HepG2 (cell line): ENCODE data around the gene TMEM225B. TPM values are rescaled to one million over a fixed set of nuclear protein-coding genes. Genes with fewer than 3 reads are reported as not detected.

Source experiments
- ARNT2 ChIP-seq: sonication (generic); formaldehyde crosslinking; IDR thresholded peaks from 2 replicates; pipeline ENCODE4 v1.8.0; 2022; ENCODE audit warnings: mild to moderate bottlenecking, low read depth, missing genetic modification reagents, moderate library complexity
- FOXA1 ChIP-seq, 2 experiments: fragments of 450-650 bp in 1 of 2; sonication (generic) in 1 of 2; formaldehyde crosslinking in 1 of 2; IDR thresholded peaks; 2 replicates each; pipeline versions ENCODE4 v1.4.0 to v1.6.1; 2016 to 2020; ENCODE audit warnings: missing genetic modification reagents in 1 of 2
- HDAC1 ChIP-seq: sonication (generic); formaldehyde crosslinking; IDR thresholded peaks from 2 replicates; pipeline ENCODE4 v1.5.1; 2020; ENCODE audit warnings: mild to moderate bottlenecking, missing genetic modification reagents
- KDM2A ChIP-seq: sonication (generic); formaldehyde crosslinking; IDR thresholded peaks from 2 replicates; pipeline ENCODE4 v1.4.0; 2020; ENCODE audit warnings: low read depth, missing genetic modification reagents, borderline replicate concordance
- KLF16 ChIP-seq, 2 experiments: sonication (generic) in 1 of 2; formaldehyde crosslinking in 1 of 2; IDR thresholded peaks; 2 replicates each; pipeline versions ENCODE4 v1.6.1 to v1.8.0; 2016 to 2023; ENCODE audit warnings: missing genetic modification reagents in 2 of 2, missing compliant biosample characterization in 1 of 2
- MAFG ChIP-seq: sonication (generic); formaldehyde crosslinking; IDR thresholded peaks from 2 replicates; pipeline ENCODE4 v1.5.1; 2020; ENCODE audit warnings: mild to moderate bottlenecking, missing genetic modification reagents
- MXD4 ChIP-seq: IDR thresholded peaks from 2 replicates; pipeline ENCODE4 v1.6.1; 2016; ENCODE audit warnings: mild to moderate bottlenecking, missing biosample characterization, missing genetic modification reagents
- NFE2 ChIP-seq: sonication (generic); formaldehyde crosslinking; IDR thresholded peaks from 2 replicates; pipeline ENCODE4 v1.4.0; 2020; ENCODE audit warnings: missing genetic modification reagents
- ONECUT2 ChIP-seq: sonication (generic); formaldehyde crosslinking; IDR thresholded peaks from 2 replicates; pipeline ENCODE4 v1.4.0; 2020; ENCODE audit warnings: missing genetic modification reagents
- SOX6 ChIP-seq, 2 experiments: fragments of 450-650 bp in 1 of 2; sonication (generic) in 1 of 2; formaldehyde crosslinking in 1 of 2; IDR thresholded peaks; 2 replicates each; pipeline versions ENCODE4 v1.4.0 to v1.6.1; 2017 to 2020; ENCODE audit warnings: antibody characterized with exemption in 1 of 2, mild to moderate bottlenecking in 1 of 2, missing genetic modification reagents in 1 of 2
- SPEN ChIP-seq: sonication (generic); formaldehyde crosslinking; IDR thresholded peaks from 2 replicates; pipeline ENCODE4 v1.5.1; 2020; ENCODE audit warnings: low read depth, mild to moderate bottlenecking, missing genetic modification reagents
- TCF7L2 ChIP-seq: IDR thresholded peaks from 2 replicates; pipeline ENCODE4 v1.6.1; 2011; ENCODE audit warnings: mild to moderate bottlenecking, low read depth, low read length, moderate library complexity
- ZC3H13 ChIP-seq: sonication (generic); formaldehyde crosslinking; IDR thresholded peaks from 2 replicates; pipeline ENCODE4 v1.8.1; 2023; ENCODE audit warnings: mild to moderate bottlenecking, missing genetic modification reagents, moderate library complexity
- ZMYM2 ChIP-seq: sonication (generic); formaldehyde crosslinking; IDR thresholded peaks from 2 replicates; pipeline ENCODE4 v1.8.0; 2022; ENCODE audit warnings: mild to moderate bottlenecking, missing genetic modification reagents
- ZNF253 ChIP-seq: sonication (generic); formaldehyde crosslinking; IDR thresholded peaks from 2 replicates; pipeline ENCODE4 v1.8.0; 2022; ENCODE audit warnings: mild to moderate bottlenecking, missing genetic modification reagents, borderline replicate concordance
- ZNF256 ChIP-seq: sonication (generic); formaldehyde crosslinking; conservative IDR thresholded peaks from 2 replicates; pipeline ENCODE4 v1.4.0; 2020; ENCODE audit warnings: missing genetic modification reagents
- ZNF264 ChIP-seq: sonication (generic); formaldehyde crosslinking; IDR thresholded peaks from 2 replicates; pipeline ENCODE4 v1.4.0; 2020; ENCODE audit warnings: missing genetic modification reagents
- ZNF3 ChIP-seq: IDR thresholded peaks from 2 replicates; pipeline ENCODE4 v1.7.0; 2017; ENCODE audit warnings: inconsistent platforms
- ZNF317 ChIP-seq: sonication (generic); formaldehyde crosslinking; IDR thresholded peaks from 2 replicates; pipeline ENCODE4 v1.5.0; 2020; ENCODE audit warnings: mild to moderate bottlenecking, missing genetic modification reagents
- ZNF441 ChIP-seq: sonication (generic); formaldehyde crosslinking; IDR thresholded peaks from 2 replicates; pipeline ENCODE4 v1.7.0; 2021; ENCODE audit warnings: missing genetic modification reagents, borderline replicate concordance
- ZNF598 ChIP-seq: sonication (generic); formaldehyde crosslinking; IDR thresholded peaks from 2 replicates; pipeline ENCODE4 v1.5.1; 2020; ENCODE audit warnings: mild to moderate bottlenecking, missing genetic modification reagents, borderline replicate concordance
- ZNF652 ChIP-seq: IDR thresholded peaks from 2 replicates; pipeline ENCODE4 v1.6.1; 2016; ENCODE audit warnings: low read depth, borderline replicate concordance
- ZNF678 ChIP-seq: sonication (generic); formaldehyde crosslinking; IDR thresholded peaks from 2 replicates; pipeline ENCODE4 v1.4.0; 2020; ENCODE audit warnings: mild to moderate bottlenecking, missing genetic modification reagents
- ZNF776 ChIP-seq: sonication (generic); formaldehyde crosslinking; IDR thresholded peaks from 2 replicates; pipeline ENCODE4 v1.4.0; 2020; ENCODE audit warnings: mild to moderate bottlenecking, missing genetic modification reagents
- ZSCAN30 ChIP-seq: sonication (generic); formaldehyde crosslinking; IDR thresholded peaks from 2 replicates; pipeline ENCODE4 v1.5.0; 2020; ENCODE audit warnings: mild to moderate bottlenecking, missing genetic modification reagents
- polyA plus RNA-seq, 8 experiments: library from polyadenylated mRNA; depleted of rRNA in 3 of 8; stranded (reverse) in 7 of 8; unstranded in 1 of 8; fragments of >200 nt; fragmentation: Illumina TruSeq in 4 of 8; extraction: Trizol in 4 of 8; gene quantifications; 2 replicates each; pipeline versions ENCODE4 v1.2.1 to v1.2.3, GENCODE V29; 2011 to 2016; ENCODE audit warnings: low read depth in 4 of 8, missing spikeins in 1 of 8, mixed read lengths in 1 of 8; ENCODE audit not compliant: insufficient read depth in 1 of 8
- total RNA-seq, 5 experiments: library from RNA; depleted of rRNA; stranded (reverse); fragments of >200 nt; fragmentation: Illumina TruSeq; extraction: Trizol; gene quantifications; 2 replicates each; pipeline ENCODE4 v1.2.3, GENCODE V29; 2016; ENCODE audit warnings: low read depth in 1 of 5
- TF ChIP-seq, protein P1 (sequence below): sonication (generic); formaldehyde crosslinking; IDR thresholded peaks from 2 replicates; pipeline ENCODE4 v1.4.0; 2020; ENCODE audit warnings: mild to moderate bottlenecking, missing genetic modification reagents
- TF ChIP-seq, protein P2 (sequence below): sonication (generic); formaldehyde crosslinking; IDR thresholded peaks from 2 replicates; pipeline ENCODE4 v1.4.0; 2020; ENCODE audit warnings: missing genetic modification reagents, mild to moderate bottlenecking, borderline replicate concordance

Gene TMEM225B
- total and polyA plus RNA-seq, 2 of the 13 experiments (the other 11 are each of a cell fraction or from before 2014, with no cell fraction given): 0.78 to 0.95 TPM

DNA sequence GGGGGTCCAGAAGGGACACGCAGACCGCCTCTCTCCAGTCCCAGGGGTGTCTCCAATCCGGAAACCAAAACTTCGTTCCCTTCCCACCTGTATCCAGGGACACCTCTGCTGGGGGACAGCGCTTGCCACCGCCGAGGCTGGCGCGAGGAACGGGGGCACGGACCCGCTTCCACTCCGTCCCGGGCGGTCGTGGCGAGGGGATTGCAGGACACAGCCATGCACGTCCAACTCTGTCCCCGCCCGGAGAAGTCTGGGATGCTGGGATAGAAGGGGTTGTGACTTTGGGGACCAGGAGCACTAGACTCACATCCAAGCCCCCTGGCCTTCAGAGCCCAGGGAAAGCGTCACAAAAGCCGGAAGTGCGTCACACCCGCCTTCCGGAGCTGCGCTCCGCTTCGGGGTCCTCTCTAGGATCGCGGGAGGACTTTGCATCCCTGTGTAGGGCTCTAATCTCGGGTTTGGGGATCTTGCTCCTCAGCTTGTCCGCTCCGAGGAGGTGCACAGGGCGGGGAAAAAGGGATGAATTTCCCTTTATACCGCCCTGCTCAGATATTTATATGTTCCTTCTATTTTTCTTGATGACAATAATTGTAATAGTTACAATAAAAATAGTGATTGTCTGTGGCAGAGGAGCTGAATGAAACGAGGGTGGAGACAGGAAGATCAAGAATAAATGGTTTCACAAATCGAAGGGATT lies 46.2 kb upstream of the TMEM225B start, which contains the start of gene FAM200A (continued):
- TF ChIP-seq MAFG (CRISPR knock-in tag) (no peak), ZNF256 (CRISPR knock-in tag) (no peak), ZNF678 (CRISPR knock-in tag) (no peak), ZNF253 (CRISPR knock-in tag) (no peak), ZNF441 (CRISPR knock-in tag) (peak; percentile 80; the same call in 1 of the 2 replicates), FOXA1 (IDR thresholded peaks at IDR 0.05) (no peak), FOXA1 (CRISPR knock-in tag; IDR thresholded peaks at IDR 0.05) (no peak), SOX6 (IDR thresholded peaks at IDR 0.05) (no peak), SOX6 (CRISPR knock-in tag; IDR thresholded peaks at IDR 0.05) (peak; percentile 62; the same call in 1 of the 2 replicates), ZNF652 (CRISPR knock-in tag) (no peak; the same call in 1 of the 2 replicates), MXD4 (CRISPR knock-in tag) (peak; percentile 51; the same call in 1 of the 2 replicates), ONECUT2 (CRISPR knock-in tag) (no peak), TCF7L2 (no peak), HDAC1 (CRISPR knock-in tag) (peak; percentile 76), NFE2 (no peak), ARNT2 (CRISPR knock-in tag) (peak; percentile 42; the same call in 1 of the 2 replicates), ZNF317 (CRISPR knock-in tag) (no peak; the same call in 1 of the 2 replicates), ZNF776 (CRISPR knock-in tag) (0 out of 2 replicates have a peak, but pooled peaks have one; percentile 11), KLF16 (CRISPR knock-in tag; IDR thresholded peaks at IDR 0.05) (peak in 1 of 2 experiments; percentile 35; a peak in 1 of 4 replicates), ZNF598 (CRISPR knock-in tag) (peak; percentile 74; the same call in 1 of the 2 replicates), ZC3H13 (CRISPR knock-in tag) (no peak), SPEN (CRISPR knock-in tag) (peak; percentile 94), ZSCAN30 (CRISPR knock-in tag) (no peak), KDM2A (peak; percentile 98), ZNF264 (CRISPR knock-in tag) (no peak; the same call in 1 of the 2 replicates), ZMYM2 (CRISPR knock-in tag) (peak; percentile 33; the same call in 1 of the 2 replicates), ZNF3 (CRISPR knock-in tag) (no peak)
- TF ChIP-seq, protein P1, sequence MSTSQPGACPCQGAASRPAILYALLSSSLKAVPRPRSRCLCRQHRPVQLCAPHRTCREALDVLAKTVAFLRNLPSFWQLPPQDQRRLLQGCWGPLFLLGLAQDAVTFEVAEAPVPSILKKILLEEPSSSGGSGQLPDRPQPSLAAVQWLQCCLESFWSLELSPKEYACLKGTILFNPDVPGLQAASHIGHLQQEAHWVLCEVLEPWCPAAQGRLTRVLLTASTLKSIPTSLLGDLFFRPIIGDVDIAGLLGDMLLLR (CRISPR knock-in tag): no peak; the same call in 1 of the 2 replicates
- TF ChIP-seq, protein P2, sequence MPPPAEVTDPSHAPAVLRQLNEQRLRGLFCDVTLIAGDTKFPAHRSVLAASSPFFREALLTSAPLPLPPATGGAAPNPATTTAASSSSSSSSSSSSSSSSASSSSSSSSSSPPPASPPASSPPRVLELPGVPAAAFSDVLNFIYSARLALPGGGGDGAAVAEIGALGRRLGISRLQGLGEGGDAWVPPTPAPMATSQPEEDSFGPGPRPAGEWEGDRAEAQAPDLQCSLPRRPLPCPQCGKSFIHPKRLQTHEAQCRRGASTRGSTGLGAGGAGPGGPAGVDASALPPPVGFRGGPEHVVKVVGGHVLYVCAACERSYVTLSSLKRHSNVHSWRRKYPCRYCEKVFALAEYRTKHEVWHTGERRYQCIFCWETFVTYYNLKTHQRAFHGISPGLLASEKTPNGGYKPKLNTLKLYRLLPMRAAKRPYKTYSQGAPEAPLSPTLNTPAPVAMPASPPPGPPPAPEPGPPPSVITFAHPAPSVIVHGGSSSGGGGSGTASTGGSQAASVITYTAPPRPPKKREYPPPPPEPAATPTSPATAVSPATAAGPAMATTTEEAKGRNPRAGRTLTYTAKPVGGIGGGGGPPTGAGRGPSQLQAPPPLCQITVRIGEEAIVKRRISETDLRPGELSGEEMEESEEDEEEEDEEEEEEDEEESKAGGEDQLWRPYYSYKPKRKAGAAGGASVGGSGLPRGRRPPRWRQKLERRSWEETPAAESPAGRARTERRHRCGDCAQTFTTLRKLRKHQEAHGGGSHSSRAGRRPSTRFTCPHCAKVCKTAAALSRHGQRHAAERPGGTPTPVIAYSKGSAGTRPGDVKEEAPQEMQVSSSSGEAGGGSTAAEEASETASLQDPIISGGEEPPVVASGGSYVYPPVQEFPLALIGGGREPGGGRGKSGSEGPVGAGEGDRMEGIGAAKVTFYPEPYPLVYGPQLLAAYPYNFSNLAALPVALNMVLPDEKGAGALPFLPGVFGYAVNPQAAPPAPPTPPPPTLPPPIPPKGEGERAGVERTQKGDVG (CRISPR knock-in tag): 0 out of 2 replicates have a peak, but pooled peaks have one; percentile 43
